ENCODE measurements around the gene GP1BB. TPM values are rescaled to one million over a fixed set of nuclear protein-coding genes. Genes with fewer than 3 reads are reported as not detected.

The GP1BB gene
- polyA plus RNA-seq, 1 of the 3 experiments (the other 2 are of a cell fraction) = 1.5 TPM

GRCh38 chr22:19693981-19694670, 29.2 kb upstream of the GP1BB start (continued):
- TF ChIP-seq ZBTB33 (IDR thresholded peaks at IDR 0.05; ENCODE audit: borderline replicate concordance, low read depth) (no peak), POLR2AphosphoS5 (IDR thresholded peaks at IDR 0.05; ENCODE audit: low read depth, low read length) (no peak), NRF1 (IDR thresholded peaks at IDR 0.05; ENCODE audit: low read depth, low read length) (no peak), RFX5 (IDR thresholded peaks at IDR 0.05; ENCODE audit: low read length) (no peak)

- H3K4me2 ChIP-seq = no peak overlapping the region
Observed at GRCh38 chr22:19694696-19695095, 28.6 kb upstream of the GP1BB start.

More at GRCh38 chr22:19694696-19695095, 28.6 kb upstream of the GP1BB start:
- H3F3A ChIP-seq (replicated peaks; ENCODE audit: insufficient read depth) = no peaks in the 10 kb centered on the region
- POLR2A ChIA-PET = no interaction called here
- no peaks in the 10 kb centered on the region for H3K9me2 ChIP-seq
- CTCF ChIA-PET = interaction anchor here (0.7 to 1.2 kb wide), 2 partner anchors 17 to 23 kb away, joined by 3 to 4 read pairs; no protein-coding TSS in a partner anchor
- no peak for DNase-seq
- H3K27me3 ChIP-seq (ENCODE audit: insufficient read depth) = no peaks in the 10 kb centered on the region
- no peak overlapping the region for H3K27ac ChIP-seq (ENCODE audit: low read depth in 2 of 2, low read length in 1 of 2)
- peaks cover 0 to 6% of the 10 kb centered on the region in 2 experiments; a peak in 1 of 4 replicates for H3K4me1 ChIP-seq (ENCODE audit: control insufficient read depth in 1 of 2, insufficient read depth in 2 of 2, low read depth in 1 of 2, low read length in 1 of 2)
- no peaks in the 10 kb centered on the region for H3K36me3 ChIP-seq (replicated peaks in 1 of 2; ENCODE audit: control insufficient read depth in 1 of 2, insufficient read depth in 2 of 2, low read length in 1 of 2)
- WGBS (ENCODE audit: low lambda C conversion rate) = 83% methylated on average over 12 of the region's 13 CpGs
- TF ChIP-seq PBX3 (IDR thresholded peaks at IDR 0.05) = no peak
- no peak for TF ChIP-seq NRF1 (IDR thresholded peaks at IDR 0.05; ENCODE audit: low read depth, low read length)
- no peak for TF ChIP-seq EZH2phosphoT487 (IDR thresholded peaks at IDR 0.05; ENCODE audit: borderline replicate concordance, low read depth)
- no peak for TF ChIP-seq YY1 (IDR thresholded peaks at IDR 0.05; ENCODE audit: low read depth)
- no peak for TF ChIP-seq ZBTB33 (IDR thresholded peaks at IDR 0.05; ENCODE audit: borderline replicate concordance, low read depth)
- no peak for TF ChIP-seq SMC3 (IDR thresholded peaks at IDR 0.05; ENCODE audit: low read depth, low read length)
- no peak for TF ChIP-seq RAD21 (IDR thresholded peaks at IDR 0.05; ENCODE audit: low read length)
- no peak for TF ChIP-seq TCF12 (IDR thresholded peaks at IDR 0.05)
- no peak for TF ChIP-seq GABPA (IDR thresholded peaks at IDR 0.05; ENCODE audit: low read depth)
- TF ChIP-seq MXI1 (IDR thresholded peaks at IDR 0.05; ENCODE audit: low read depth, low read length) = no peak
- TF ChIP-seq GATA2 (CRISPR knock-in tag; IDR thresholded peaks at IDR 0.05) = no peak
- TF ChIP-seq FOXJ3 (CRISPR knock-in tag; IDR thresholded peaks at IDR 0.05) = no peak
- TF ChIP-seq USF2 (IDR thresholded peaks at IDR 0.05; ENCODE audit: borderline replicate concordance, low read depth, low read length) = no peak
- H3K9ac ChIP-seq = no peak overlapping the region
- H3K79me2 ChIP-seq (ENCODE audit: insufficient read depth) = no peaks in the 10 kb centered on the region
- no peaks in the 10 kb centered on the region for H4K20me1 ChIP-seq (ENCODE audit: insufficient read depth)
- H3K9me3 ChIP-seq = no peaks in the 10 kb centered on the region
- H3K4me3 ChIP-seq (ENCODE audit: low read depth in 2 of 2, low read length in 1 of 2) = no peak overlapping the region
- H2AFZ ChIP-seq (ENCODE audit: low read depth) = no peak overlapping the region

Measured in SK-N-SH (cell line).